Hypothalamus (tissue), 51 donors: ENCODE results near the gene GREM2.

Experiments used
- DNase-seq, 51 donors: peaks; one replicate each; lab custom pipeline; 2025; lab: John Stamatoyannopoulos, UW

GREM2 gene

GRCh38 chr1:240462766-240463395, 149.1 kb downstream of the GREM2 start:
- DNase-seq = no peak

- no peak for DNase-seq
Measured at GRCh38 chr1:240462277-240462676, 149.7 kb downstream of the GREM2 start.

- no peak for DNase-seq
Measured at GRCh38 chr1:240457203-240457602, 154.8 kb downstream of the GREM2 start.

- DNase-seq = no peak
Measured at GRCh38 chr1:240455228-240455821, 156.6 kb downstream of the GREM2 start.

- DNase-seq = no peak
Measured at GRCh38 chr1:240445369-240445768, 166.6 kb downstream of the GREM2 start.

- DNase-seq = no peak
Measured at GRCh38 chr1:240441669-240442068, 170.3 kb downstream of the GREM2 start.
